ENCODE measurements around the gene SYT14. TPM values are rescaled to one million over a fixed set of nuclear protein-coding genes. Genes with fewer than 3 reads are reported as not detected.
"Not testable (repeated sequence)": the region's sequence is repeated elsewhere in the genome, so short reads cannot be mapped to it uniquely, and the experiment has no call there.

Gene SYT14
- polyA plus RNA-seq, 3 donors: 0.09 TPM; not detected in 2

- H3K27ac ChIP-seq (ENCODE audit: low read depth, low read length): no peak overlapping the region
- WGBS, 3 donors: 82 to 84% (median 84%) methylated on average over 3 of the region's 3 CpGs
These were observed 206.7 kb downstream of the SYT14 start for GRCh38 chr1:210144736-210145135.

- no peak overlapping the region for H3K27ac ChIP-seq (ENCODE audit: low read depth, low read length)
- WGBS, 3 donors: 16 to 66% (median 54%) methylated on average over 3 of the region's 3 CpGs
These were observed 213.1 kb downstream of the SYT14 start for GRCh38 chr1:210151052-210151672.

DNA sequence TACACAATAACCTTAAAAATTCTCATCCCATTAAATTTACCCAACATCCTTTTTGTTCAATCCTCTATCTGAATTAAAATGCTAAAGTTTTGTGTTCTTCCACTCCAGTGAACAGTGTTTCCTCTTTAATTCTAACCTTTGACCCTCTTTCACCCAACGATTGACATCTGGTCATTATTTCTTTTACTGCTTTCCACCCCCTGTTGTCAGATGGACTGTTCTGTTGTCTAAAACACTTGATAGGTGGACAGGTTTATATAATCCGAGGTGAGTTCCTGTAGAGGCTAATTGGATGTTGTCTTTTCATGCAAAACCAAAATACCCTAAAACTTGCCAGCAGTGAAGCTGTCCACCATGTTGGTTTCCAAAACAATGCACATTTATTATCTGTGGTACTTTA, 221.2 kb downstream of the SYT14 start:
- 41 to 60% (median 51%) methylated on average over 2 of the region's 2 CpGs for WGBS, 3 donors
- no peak overlapping the region for H3K27ac ChIP-seq (ENCODE audit: low read depth, low read length)

DNA sequence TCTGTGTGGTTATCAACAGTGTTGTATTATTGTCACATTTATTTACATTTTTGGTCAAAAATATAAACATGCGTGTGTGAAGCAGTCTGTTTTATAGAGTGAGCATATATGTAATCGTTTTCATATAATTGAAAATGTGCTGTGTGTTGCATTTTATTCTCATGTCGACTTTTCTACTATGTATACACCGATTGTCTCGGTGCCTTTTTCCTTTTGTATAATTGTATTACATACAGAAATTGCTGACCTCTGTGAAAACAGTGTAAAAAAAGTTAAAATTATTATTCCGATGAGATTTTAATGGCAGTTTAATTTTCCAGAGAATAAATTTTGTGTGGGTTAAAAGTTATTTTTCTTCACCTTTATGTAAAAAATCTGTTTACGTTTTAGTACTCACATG, 232.2 kb downstream of the SYT14 start:
- 74 to 82% (median 76%) methylated on average over 7 of the region's 7 CpGs for WGBS, 3 donors
- H3K27ac ChIP-seq (ENCODE audit: low read depth, low read length): no peak overlapping the region

- no peak overlapping the region for H3K27ac ChIP-seq (ENCODE audit: low read depth, low read length)
- 78 to 90% (median 88%) methylated on average over 8 of the region's 8 CpGs for whole genome bisulfite sequencing, 3 donors
These were observed 236.1 kb downstream of the SYT14 start for GRCh38 chr1:210174133-210174532.

DNA sequence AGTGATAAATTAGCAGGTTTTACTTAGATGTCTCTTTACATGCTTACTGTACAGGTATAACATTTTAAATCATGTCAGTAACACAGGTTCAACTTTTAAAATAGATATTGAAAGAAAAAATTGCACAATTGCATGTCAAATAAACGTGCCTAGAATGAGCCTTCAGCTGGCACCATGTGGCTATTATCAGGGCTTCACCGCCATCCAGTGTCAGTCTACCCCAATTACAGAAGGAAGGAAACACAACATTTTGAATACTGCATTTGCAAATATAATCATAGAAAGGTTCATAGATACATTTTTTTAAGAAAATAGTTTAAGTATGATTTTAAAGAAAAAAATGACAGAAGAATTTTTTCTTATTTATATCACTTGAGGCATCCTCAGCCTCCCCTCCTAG, 247.0 kb downstream of the SYT14 start:
- 56 to 62% (median 61%) methylated on average over 2 of the region's 2 CpGs for WGBS, 3 donors
- H3K27ac ChIP-seq (ENCODE audit: low read depth, low read length): no peak overlapping the region

GRCh38 chr1:210187849-210188606, 250.0 kb downstream of the SYT14 start:
- WGBS, 3 donors: 83 to 93% (median 91%) methylated on average over 18 of the region's 18 CpGs
- not testable (repeated sequence) for H3K27ac ChIP-seq (ENCODE audit: low read depth, low read length)

DNA sequence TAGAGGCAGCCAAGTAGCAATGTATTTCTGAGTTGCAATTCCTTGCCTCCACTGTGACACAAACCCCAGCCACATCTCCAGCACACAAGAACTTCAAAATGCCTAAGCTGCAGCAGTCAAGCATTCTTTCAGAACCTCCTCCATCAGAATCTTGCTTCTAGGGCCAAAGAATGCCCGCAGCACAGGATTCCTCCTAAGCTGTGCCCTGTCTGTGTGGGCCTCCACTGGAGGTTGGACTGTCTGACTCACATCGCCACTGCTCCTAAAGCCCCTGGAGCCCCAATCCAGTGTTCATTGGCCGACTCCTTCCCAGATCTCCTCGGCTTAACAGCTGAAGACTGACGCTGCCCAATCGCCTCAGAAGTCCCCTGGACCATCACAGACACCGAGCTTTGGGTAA, 251.4 kb downstream of the SYT14 start:
- no peak overlapping the region for H3K27ac ChIP-seq (ENCODE audit: low read depth, low read length)
- 84 to 89% (median 87%) methylated on average over 7 of the region's 7 CpGs for WGBS, 3 donors

DNA sequence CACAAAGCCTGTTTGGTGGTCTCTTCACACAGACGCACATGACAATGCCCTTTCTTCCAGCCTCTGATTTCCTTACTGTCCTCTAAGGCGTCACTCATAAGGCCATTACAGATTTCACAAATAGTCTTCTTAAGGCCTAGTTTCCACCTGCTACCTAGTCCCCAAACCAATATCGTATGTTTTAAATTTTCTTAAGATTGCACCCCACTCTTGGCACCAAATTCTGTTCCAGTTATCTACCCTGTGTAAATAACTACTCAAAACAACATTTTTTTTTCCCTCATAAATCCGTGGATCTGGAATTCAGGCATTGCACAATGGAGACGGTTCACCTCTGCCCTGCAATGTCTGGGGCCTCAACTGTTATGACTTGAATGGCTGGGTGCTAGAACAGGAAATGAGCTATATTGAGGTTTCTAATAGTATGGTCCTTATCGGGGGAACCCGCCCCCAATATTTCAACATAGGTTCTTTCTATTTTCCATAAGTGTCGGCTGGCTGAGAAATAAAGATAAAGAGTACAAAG, 257.7 kb downstream of the SYT14 start:
- WGBS, 3 donors: 84 to 89% (median 88%) methylated on average over 8 of the region's 8 CpGs
- no peak overlapping the region for H3K27ac ChIP-seq (ENCODE audit: low read depth, low read length)

- WGBS, 3 donors: 80 to 89% (median 84%) methylated on average over 5 of the region's 5 CpGs
- not testable (repeated sequence) for H3K27ac ChIP-seq (ENCODE audit: low read depth, low read length)
These were observed 258.2 kb downstream of the SYT14 start for GRCh38 chr1:210196266-210196665.

DNA sequence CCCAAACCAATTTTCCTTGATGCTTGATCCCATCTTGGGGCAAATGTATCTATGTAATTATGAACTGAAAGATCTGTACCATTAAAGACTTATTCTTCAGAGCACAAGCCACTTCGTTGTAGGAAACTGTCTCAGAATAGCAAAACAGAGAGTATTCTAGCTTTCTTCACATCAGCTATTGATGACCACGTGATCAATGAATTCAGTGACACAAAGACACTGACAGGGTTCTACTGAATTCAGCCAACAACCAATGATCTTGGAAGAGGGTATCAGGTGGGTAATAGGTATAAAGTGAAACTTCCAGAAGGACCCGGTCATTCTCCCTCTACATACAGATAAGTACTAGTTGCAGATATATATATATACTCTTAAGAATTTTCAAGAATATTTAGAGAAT, 260.8 kb downstream of the SYT14 start:
- H3K27ac ChIP-seq (ENCODE audit: low read depth, low read length): no peak overlapping the region
- WGBS, 3 donors: 72 to 78% (median 73%) methylated on average over 3 of the region's 3 CpGs

GRCh38 chr1:210200124-210200736, 262.2 kb downstream of the SYT14 start:
- 50 to 61% (median 57%) methylated on average over 3 of the region's 3 CpGs for WGBS, 3 donors
- H3K27ac ChIP-seq (ENCODE audit: low read depth, low read length): no peak overlapping the region

GRCh38 chr1:210201681-210202080, 263.7 kb downstream of the SYT14 start:
- no peak overlapping the region for H3K27ac ChIP-seq (ENCODE audit: low read depth, low read length)
- WGBS, 3 donors: 41 to 62% (median 48%) methylated on average over 3 of the region's 3 CpGs

- no peak overlapping the region for H3K27ac ChIP-seq (ENCODE audit: low read depth, low read length)
- 80 to 93% (median 92%) methylated on average over 2 of the region's 2 CpGs for WGBS, 3 donors
These were observed 269.8 kb downstream of the SYT14 start for GRCh38 chr1:210207597-210208450.

- H3K27ac ChIP-seq (ENCODE audit: low read depth, low read length): no peak overlapping the region
- WGBS, 3 donors: 73 to 80% (median 75%) methylated on average over 8 of the region's 8 CpGs
These were observed 275.3 kb downstream of the SYT14 start for GRCh38 chr1:210213335-210213734.

- no peak overlapping the region for H3K27ac ChIP-seq (ENCODE audit: low read depth, low read length)
- 66 to 85% (median 80%) methylated on average over 4 of the region's 4 CpGs for WGBS, 3 donors
These were observed 276.8 kb downstream of the SYT14 start for GRCh38 chr1:210214573-210215409.

GRCh38 chr1:210217482-210217881, 279.5 kb downstream of the SYT14 start:
- 87 to 91% (median 88%) methylated on average over 5 of the region's 5 CpGs for WGBS, 3 donors

DNA sequence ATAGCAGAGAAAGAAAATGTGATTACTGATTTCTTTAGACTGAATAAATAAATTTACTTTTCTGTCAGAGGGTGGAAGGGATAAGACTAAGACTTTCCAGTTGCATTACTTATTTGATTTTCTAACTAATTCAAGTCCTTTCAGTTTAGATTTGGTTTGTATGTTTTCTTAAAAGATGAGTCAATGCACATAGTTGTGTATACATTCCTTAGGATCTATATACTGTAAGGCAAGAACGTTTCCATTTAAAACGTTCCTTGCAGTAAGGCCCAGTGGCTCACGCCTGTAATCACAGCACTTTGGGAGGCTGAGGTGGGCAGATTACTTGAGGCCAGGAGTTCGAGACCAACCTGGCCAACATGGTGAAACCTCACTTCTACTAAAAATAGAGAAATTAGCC, 280.0 kb downstream of the SYT14 start:
- H3K27ac ChIP-seq (ENCODE audit: low read depth, low read length): no peak overlapping the region
- WGBS, 3 donors: 70 to 80% (median 78%) methylated on average over 4 of the region's 4 CpGs

More at GRCh38 chr1:210217482-210217881, 279.5 kb downstream of the SYT14 start:
- H3K27ac ChIP-seq (ENCODE audit: low read depth, low read length): no peak overlapping the region

Measured in adipose tissue (tissue), 3 donors.